Activated effector memory CD4-positive, alpha-beta T cell treated with Interleukin-2 at 50 U/mL for 16 hours (primary cell): ENCODE results near the gene EP400.

Experiments used
- DNase-seq: peaks from one replicate; pipeline ENCODE4 v3.0.0-alpha.2; 2020

The EP400 gene

GRCh38 chr12:131987552-131987951, 37.8 kb downstream of the EP400 start:
- no peak for DNase-seq

- no peak for DNase-seq
Observed at GRCh38 chr12:131988054-131988796, 38.5 kb downstream of the EP400 start.

GRCh38 chr12:131989021-131989420, 39.3 kb downstream of the EP400 start:
- no peak for DNase-seq

GRCh38 chr12:131990066-131990979, 40.6 kb downstream of the EP400 start:
- DNase-seq, result no peak

GRCh38 chr12:131990980-131991305, 41.2 kb downstream of the EP400 start:
- no peak for DNase-seq

GRCh38 chr12:131991816-131992430, 42.2 kb downstream of the EP400 start:
- no peak for DNase-seq

- no peak for DNase-seq
Observed at GRCh38 chr12:131994589-131994988, 44.8 kb downstream of the EP400 start.

- DNase-seq, result no peak
Observed at GRCh38 chr12:132000286-132000872, 50.6 kb downstream of the EP400 start.

GRCh38 chr12:132003846-132004245, 54.1 kb downstream of the EP400 start:
- DNase-seq, result no peak

GRCh38 chr12:132004946-132005345, 55.2 kb downstream of the EP400 start:
- no peak for DNase-seq

- DNase-seq, result no peak
Observed at GRCh38 chr12:132006056-132006680, 56.4 kb downstream of the EP400 start.

GRCh38 chr12:132007041-132007440, 57.3 kb downstream of the EP400 start:
- DNase-seq, result no peak

- DNase-seq, result no peak
Observed at GRCh38 chr12:132009336-132009859, 59.7 kb downstream of the EP400 start.

GRCh38 chr12:132012919-132013568, 63.3 kb downstream of the EP400 start:
- no peak for DNase-seq

- DNase-seq, result no peak
Observed at GRCh38 chr12:132014092-132014914, 64.6 kb downstream of the EP400 start.

GRCh38 chr12:132014915-132015280, 65.2 kb downstream of the EP400 start:
- no peak for DNase-seq

- no peak for DNase-seq
Observed at GRCh38 chr12:132015686-132016430, 66.1 kb downstream of the EP400 start.

- no peak for DNase-seq
Observed at GRCh38 chr12:132018193-132018916, 68.6 kb downstream of the EP400 start.

- DNase-seq, result no peak
Observed at GRCh38 chr12:132019891-132020290, 70.1 kb downstream of the EP400 start.

GRCh38 chr12:132020292-132020691, 70.5 kb downstream of the EP400 start:
- no peak for DNase-seq
